Measurements from ENCODE around the gene PPTC7. TPM values are rescaled to one million over a fixed set of nuclear protein-coding genes. Genes with fewer than 3 reads are reported as not detected.

The PPTC7 gene
- total and polyA plus RNA-seq, 2 of the 4 experiments (the other 2 are of a cell fraction) = 4.1 to 6.8 TPM

- TF ChIP-seq CHD1 (IDR thresholded peaks at IDR 0.05; ENCODE audit: low read depth, low read length) = no peak
- TF ChIP-seq CEBPB (IDR thresholded peaks at IDR 0.05; ENCODE audit: low read depth, low read length) = peak; percentile 73
- TF ChIP-seq CTCF (conservative IDR thresholded peaks at IDR 0.05; ENCODE audit: low read depth, low read length) = no peak
- no peak for TF ChIP-seq MAFK (IDR thresholded peaks at IDR 0.05; ENCODE audit: low read depth, low read length)
- H3K4me2 ChIP-seq (ENCODE audit: low read depth, low read length) = no peak overlapping the region
- POLR2A ChIA-PET (ENCODE audit: unreplicated experiment) = no interaction called here
- H2BK5ac ChIP-seq (ENCODE audit: low read depth, low read length, poor library complexity, severe bottlenecking) = no peak overlapping the region
- intact Hi-C loops (cut with micrococcal nuclease) = no loop called here
- ATAC-seq (ENCODE audit: low read depth) (no peak), DNase-seq (no peak)
- no peak overlapping the region for H3K56ac ChIP-seq (ENCODE audit: extremely low read depth, insufficient read depth, low read length)
- H3K4me1 ChIP-seq (ENCODE audit: control insufficient read depth, insufficient read depth, low read length) = peaks cover 11% of the 10 kb centered on the region
- no peak overlapping the region for H3K18ac ChIP-seq (ENCODE audit: low read depth, low read length)
- dilution Hi-C loops (cut with HindIII; ENCODE audit: low sequenced_read_pairs, unreplicated experiment) = no loop called here
- no peak overlapping the region for H3K4me3 ChIP-seq (ENCODE audit: insufficient read depth, low read depth, low read length)
- H4K5ac ChIP-seq (ENCODE audit: low read depth, low read length) = no peak overlapping the region
- no peak overlapping the region for H2BK15ac ChIP-seq (ENCODE audit: low read depth, low read length)
- H3K27ac ChIP-seq (ENCODE audit: insufficient read depth, low read length) = no peak overlapping the region
- H2AFZ ChIP-seq (replicated peaks; ENCODE audit: low read length, poor library complexity) = no peak overlapping the region
- no peak overlapping the region for H2BK120ac ChIP-seq (ENCODE audit: low read depth, low read length)
- no peak overlapping the region for H2AK5ac ChIP-seq (ENCODE audit: low read depth, low read length)
- no peak overlapping the region for H2BK20ac ChIP-seq (ENCODE audit: low read depth, low read length)
- no peak overlapping the region for H2AK9ac ChIP-seq (replicated peaks; ENCODE audit: low read depth, low read length, poor library complexity)
- no peak overlapping the region for H3K23ac ChIP-seq (ENCODE audit: low read depth, low read length)
- BruUV-seq (replicated peaks) = no TSS peak
- CTCF ChIA-PET = interaction anchor here (0.6 to 1.1 kb wide), 3 partner anchors 23 to 101 kb away, joined by 3 to 4 read pairs (median 3); partner anchors contain the start of gene ARPC3
- peaks cover 9% of the 10 kb centered on the region for H3K9me1 ChIP-seq (ENCODE audit: insufficient read depth, low read length)
- no peak overlapping the region for H4K91ac ChIP-seq (ENCODE audit: insufficient read depth, low read depth, low read length)
- H3K9ac ChIP-seq (ENCODE audit: low read depth, low read length) = no peak overlapping the region
- H4K8ac ChIP-seq (ENCODE audit: low read depth in 2 of 2, low read length in 2 of 2) = no peak overlapping the region
- WGBS, 2 experiments (ENCODE audit: extremely low coverage in 2 of 2, insufficient read length in 1 of 2) = 100% methylated on average over 1 of the region's 4 CpGs; no CpG with 5 or more reads in 1 of the 2 experiments
- H3K9me3 ChIP-seq (ENCODE audit: control insufficient read depth, insufficient read depth, low read length) = no peaks in the 10 kb centered on the region
- peaks cover 22% of the 10 kb centered on the region for H4K20me1 ChIP-seq (ENCODE audit: insufficient read depth, low read length)
- no peaks in the 10 kb centered on the region; the same call in 1 of the 2 replicates for H3K36me3 ChIP-seq (ENCODE audit: control insufficient read depth, insufficient read depth, low read length)
- H3K79me1 ChIP-seq (ENCODE audit: low read depth in 1 of 2, low read length in 2 of 2) = peaks cover 16 to 64% of the 10 kb centered on the region in 2 experiments
- no peaks in the 10 kb centered on the region for H3K27me3 ChIP-seq (ENCODE audit: control insufficient read depth, insufficient read depth, low read length)
- H3K4ac ChIP-seq (ENCODE audit: low read depth, low read length) = no peak overlapping the region
- no peak overlapping the region for H3K14ac ChIP-seq (replicated peaks; ENCODE audit: low read depth, low read length)
- in situ Hi-C loops (cut with MboI; ENCODE audit: low sequenced_read_pairs) = no loop called here
Observed at GRCh38 chr12:110550981-110551380, 32.1 kb downstream of the PPTC7 start.
